ENCODE measurements around the gene RPP25.

GRCh38 chr15:74961616-74962015, 5.0 kb upstream of the RPP25 start:
- TF ChIP-seq ZNF274 (IDR thresholded peaks at IDR 0.05; ENCODE audit: low read depth, low read length): no peak
- no peak for TF ChIP-seq SUZ12 (IDR thresholded peaks at IDR 0.05; ENCODE audit: extremely low read depth, insufficient read depth, insufficient read length)
